Hepatocyte (in vitro differentiated cells): Measurements from ENCODE around the gene CRTC2.

Source experiments
- CTCF ChIP-seq: fragments of 200-600 bp; sonication (generic); IDR thresholded peaks from 2 replicates; pipeline ENCODE4 v1.5.1; 2016; ENCODE audit warnings: antibody characterized with exemption, mild to moderate bottlenecking; ENCODE audit not compliant: poor library complexity
- EZH2 ChIP-seq: fragments of 200-600 bp; sonication (generic); IDR thresholded peaks from 2 replicates; pipeline ENCODE4 v1.6.1; 2016; ENCODE audit warnings: antibody characterized with exemption, mild to moderate bottlenecking, borderline replicate concordance
- EZH2phosphoT487 ChIP-seq: fragments of 200-600 bp; sonication (generic); IDR thresholded peaks from one replicate; pipeline ENCODE4 v1.6.1; 2018; ENCODE audit warnings: antibody characterized with exemption, mild to moderate bottlenecking, low read depth, moderate library complexity; ENCODE audit not compliant: unreplicated experiment, severe bottlenecking

- TF ChIP-seq CTCF (no peak), EZH2phosphoT487 (no peak), EZH2 (no peak)
These were observed 30.2 kb downstream of the CRTC2 start for GRCh38 chr1:153928245-153928644.
